ENCODE measurements around the gene KIRREL3. TPM values are rescaled to one million over a fixed set of nuclear protein-coding genes. Genes with fewer than 3 reads are reported as not detected.

The KIRREL3 gene
- total and polyA plus RNA-seq, 8 donors, result 0.06 to 1.1 (median 0.26) TPM; not detected in 2

DNA sequence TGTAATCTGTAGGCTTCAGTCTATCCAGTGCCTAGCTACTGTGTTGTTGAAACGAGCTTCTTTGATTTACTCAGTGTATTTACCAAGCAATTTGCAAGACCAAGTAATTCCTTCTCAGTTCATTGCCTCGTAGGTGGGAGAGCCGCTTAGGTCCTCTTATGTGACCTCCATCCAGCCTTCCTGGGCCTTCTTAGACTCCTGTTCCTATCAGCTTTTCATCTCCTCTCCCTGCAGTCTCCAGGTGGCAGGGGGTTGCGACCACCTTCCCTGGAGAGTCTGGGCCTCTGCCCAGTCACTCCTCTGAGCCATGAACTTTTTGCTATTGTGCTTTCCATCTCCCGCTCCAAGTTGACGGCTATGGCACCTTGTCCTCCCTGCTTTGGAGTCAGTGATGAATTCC is 251.8 kb downstream of the KIRREL3 start:
- Histone ChIP-seq H3K9me3 (no peaks in the 10 kb centered on the region), H3K4me1 (no peaks in the 10 kb centered on the region), H3K4me3 (no peak overlapping the region), H3K27me3 (no peaks in the 10 kb centered on the region), H3K36me3 (no peaks in the 10 kb centered on the region), H3K27ac (no peak overlapping the region)
- intact Hi-C loops (cut with DNase I), result no loop called here
- 85 to 90% methylated on average over 6 of the region's 6 CpGs for WGBS, 2 donors
- no peak for FAIRE-seq
- TF ChIP-seq, protein P1, sequence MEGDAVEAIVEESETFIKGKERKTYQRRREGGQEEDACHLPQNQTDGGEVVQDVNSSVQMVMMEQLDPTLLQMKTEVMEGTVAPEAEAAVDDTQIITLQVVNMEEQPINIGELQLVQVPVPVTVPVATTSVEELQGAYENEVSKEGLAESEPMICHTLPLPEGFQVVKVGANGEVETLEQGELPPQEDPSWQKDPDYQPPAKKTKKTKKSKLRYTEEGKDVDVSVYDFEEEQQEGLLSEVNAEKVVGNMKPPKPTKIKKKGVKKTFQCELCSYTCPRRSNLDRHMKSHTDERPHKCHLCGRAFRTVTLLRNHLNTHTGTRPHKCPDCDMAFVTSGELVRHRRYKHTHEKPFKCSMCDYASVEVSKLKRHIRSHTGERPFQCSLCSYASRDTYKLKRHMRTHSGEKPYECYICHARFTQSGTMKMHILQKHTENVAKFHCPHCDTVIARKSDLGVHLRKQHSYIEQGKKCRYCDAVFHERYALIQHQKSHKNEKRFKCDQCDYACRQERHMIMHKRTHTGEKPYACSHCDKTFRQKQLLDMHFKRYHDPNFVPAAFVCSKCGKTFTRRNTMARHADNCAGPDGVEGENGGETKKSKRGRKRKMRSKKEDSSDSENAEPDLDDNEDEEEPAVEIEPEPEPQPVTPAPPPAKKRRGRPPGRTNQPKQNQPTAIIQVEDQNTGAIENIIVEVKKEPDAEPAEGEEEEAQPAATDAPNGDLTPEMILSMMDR (IDR thresholded peaks at IDR 0.05), result no peak
- DNase-seq, result no peak
- peak in 1 of 4 donors; percentile 74 for ATAC-seq

DNA sequence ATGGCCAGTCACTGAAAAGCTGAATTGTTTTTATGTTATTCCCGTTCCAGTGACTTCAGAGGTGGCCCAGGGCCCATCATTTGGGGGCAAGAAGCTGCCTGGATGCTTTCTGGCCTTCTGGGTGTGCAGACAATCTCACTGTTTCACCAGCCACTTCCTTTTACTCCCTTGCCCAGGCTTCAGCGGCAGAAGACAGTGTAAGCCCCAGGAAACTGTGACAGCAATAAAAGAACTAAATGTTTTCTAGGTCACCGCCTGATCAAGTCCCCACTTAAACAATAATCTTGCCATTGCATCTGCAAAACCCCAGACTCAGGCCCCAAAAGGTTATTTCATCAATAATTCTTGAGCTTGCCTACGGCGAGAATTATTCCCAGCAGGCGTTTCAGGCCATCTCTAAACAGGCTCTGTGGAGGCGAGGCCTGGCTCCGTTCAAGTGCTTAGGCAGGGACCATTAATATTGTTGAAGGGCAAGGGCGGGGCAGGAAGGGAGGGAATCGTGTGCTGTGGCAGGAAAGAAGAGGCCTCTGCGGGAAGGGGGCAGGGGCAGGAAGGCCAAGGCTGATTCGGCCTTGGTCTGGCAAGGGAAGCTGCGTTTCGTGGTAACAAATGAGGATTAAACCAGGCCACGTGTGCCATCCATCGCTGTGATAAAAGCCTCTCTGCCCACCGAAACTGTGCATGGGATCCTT is 252.3 kb downstream of the KIRREL3 start:
- peak in 3 of 4 donors; percentile 27 to 82 (median 78) for ATAC-seq
- H3K4me3 ChIP-seq, result no peak overlapping the region
- H3K27ac ChIP-seq, result no peak overlapping the region
- DNase-seq, result peak in 1 of 6 donors; percentile 12
- TF ChIP-seq, protein P1 (IDR thresholded peaks at IDR 0.05), result no peak
- no peaks in the 10 kb centered on the region for H3K9me3 ChIP-seq
- no peaks in the 10 kb centered on the region for H3K4me1 ChIP-seq
- 76 to 80% methylated on average over 17 of the region's 17 CpGs for WGBS, 2 donors
- intact Hi-C loops (cut with DNase I), result no loop called here
- no peaks in the 10 kb centered on the region for H3K27me3 ChIP-seq
- FAIRE-seq, result no peak
- no peaks in the 10 kb centered on the region for H3K36me3 ChIP-seq

DNA sequence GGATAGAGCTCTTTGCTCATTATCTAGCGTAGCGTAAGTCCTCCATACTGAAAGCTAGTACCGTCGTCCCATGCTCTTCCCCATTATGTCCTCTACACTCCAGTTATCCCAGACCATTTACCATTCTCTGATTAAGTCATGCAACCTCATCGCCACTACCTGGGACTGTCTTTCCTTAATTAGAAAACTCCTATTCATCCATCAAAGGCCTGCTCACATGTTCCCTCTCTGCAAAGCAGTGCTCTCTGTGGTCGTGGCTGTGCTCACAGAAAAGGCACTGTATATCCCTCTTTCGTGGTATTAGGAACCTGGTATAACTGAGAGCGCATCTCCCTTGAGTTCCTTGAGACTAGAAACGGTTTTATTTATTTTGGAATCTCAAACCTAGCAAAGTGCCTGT is 253.3 kb downstream of the KIRREL3 start:
- no peak overlapping the region for H3K4me3 ChIP-seq
- H3K4me1 ChIP-seq, result no peaks in the 10 kb centered on the region
- no peak for ATAC-seq
- H3K9me3 ChIP-seq, result no peaks in the 10 kb centered on the region
- FAIRE-seq, result no peak
- no peaks in the 10 kb centered on the region for H3K36me3 ChIP-seq
- H3K27me3 ChIP-seq, result no peaks in the 10 kb centered on the region
- 89 to 96% methylated on average over 9 of the region's 9 CpGs for WGBS, 2 donors
- TF ChIP-seq, protein P1 (IDR thresholded peaks at IDR 0.05), result no peak
- H3K27ac ChIP-seq, result no peak overlapping the region
- no peak for DNase-seq
- intact Hi-C loops (cut with DNase I), result no loop called here

DNA sequence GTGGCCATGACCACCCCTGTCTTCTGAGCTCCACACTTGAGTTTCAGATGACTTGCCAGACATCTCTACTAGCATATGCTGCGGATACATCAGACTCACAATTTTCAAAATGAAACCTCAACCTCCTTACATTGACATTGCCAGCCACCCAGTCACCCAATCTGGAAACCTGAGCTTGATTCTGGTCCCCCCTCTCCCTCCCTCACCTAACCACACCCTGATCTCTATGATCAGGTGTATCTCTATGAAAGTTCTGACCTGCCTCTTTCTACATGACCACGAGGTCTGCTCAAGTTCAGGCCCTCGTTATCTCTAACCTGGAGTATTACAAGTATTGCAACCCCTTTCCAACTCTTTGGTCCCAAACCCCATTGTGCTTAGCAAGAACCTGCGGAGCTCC is 254.1 kb downstream of the KIRREL3 start:
- ATAC-seq (no peak), DNase-seq (no peak), FAIRE-seq (no peak)
- no peak overlapping the region for H3K4me3 ChIP-seq
- TF ChIP-seq, protein P1 (IDR thresholded peaks at IDR 0.05), result no peak
- WGBS, 2 donors, result 86 to 96% methylated on average over 4 of the region's 4 CpGs
- no peaks in the 10 kb centered on the region for H3K4me1 ChIP-seq
- intact Hi-C loops (cut with DNase I), result no loop called here
- H3K9me3 ChIP-seq, result no peaks in the 10 kb centered on the region
- no peak overlapping the region for H3K27ac ChIP-seq
- H3K27me3 ChIP-seq, result no peaks in the 10 kb centered on the region
- no peaks in the 10 kb centered on the region for H3K36me3 ChIP-seq

DNA sequence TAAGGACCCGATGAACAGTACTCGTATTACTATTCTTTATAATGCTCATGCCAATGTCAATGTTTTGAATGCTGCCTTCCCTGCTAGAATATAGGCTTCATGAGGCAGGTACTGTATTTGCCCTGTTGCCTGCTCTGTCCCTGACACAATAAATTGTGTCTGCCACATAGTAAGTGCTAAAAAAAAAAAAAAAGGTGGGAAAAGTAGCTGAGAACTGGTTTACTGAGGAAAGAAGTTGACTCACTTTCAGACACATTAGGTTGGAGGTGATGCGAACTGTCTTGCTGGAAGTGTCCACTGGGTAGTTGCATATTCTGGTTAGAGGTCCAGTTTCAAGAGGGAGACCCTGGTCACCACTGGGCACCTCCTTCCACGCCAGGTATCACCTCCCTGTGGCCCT is 255.9 kb downstream of the KIRREL3 start:
- ATAC-seq, result no peak
- Histone ChIP-seq H3K9me3 (no peaks in the 10 kb centered on the region), H3K27ac (no peak overlapping the region), H3K27me3 (no peaks in the 10 kb centered on the region), H3K4me1 (no peaks in the 10 kb centered on the region), H3K36me3 (no peaks in the 10 kb centered on the region), H3K4me3 (no peak overlapping the region)
- no peak for FAIRE-seq
- 84 to 87% methylated on average over 4 of the region's 4 CpGs for WGBS, 2 donors
- intact Hi-C loops (cut with DNase I), result no loop called here
- no peak for DNase-seq
- TF ChIP-seq, protein P1 (IDR thresholded peaks at IDR 0.05), result no peak

All from pancreas (tissue), 10 donors.